ENCODE results near the gene OOSP4B.
"Not testable (repeated sequence)": the region's sequence is repeated elsewhere in the genome, so short reads cannot be mapped to it uniquely, and the experiment has no call there.

The OOSP4B gene

DNA sequence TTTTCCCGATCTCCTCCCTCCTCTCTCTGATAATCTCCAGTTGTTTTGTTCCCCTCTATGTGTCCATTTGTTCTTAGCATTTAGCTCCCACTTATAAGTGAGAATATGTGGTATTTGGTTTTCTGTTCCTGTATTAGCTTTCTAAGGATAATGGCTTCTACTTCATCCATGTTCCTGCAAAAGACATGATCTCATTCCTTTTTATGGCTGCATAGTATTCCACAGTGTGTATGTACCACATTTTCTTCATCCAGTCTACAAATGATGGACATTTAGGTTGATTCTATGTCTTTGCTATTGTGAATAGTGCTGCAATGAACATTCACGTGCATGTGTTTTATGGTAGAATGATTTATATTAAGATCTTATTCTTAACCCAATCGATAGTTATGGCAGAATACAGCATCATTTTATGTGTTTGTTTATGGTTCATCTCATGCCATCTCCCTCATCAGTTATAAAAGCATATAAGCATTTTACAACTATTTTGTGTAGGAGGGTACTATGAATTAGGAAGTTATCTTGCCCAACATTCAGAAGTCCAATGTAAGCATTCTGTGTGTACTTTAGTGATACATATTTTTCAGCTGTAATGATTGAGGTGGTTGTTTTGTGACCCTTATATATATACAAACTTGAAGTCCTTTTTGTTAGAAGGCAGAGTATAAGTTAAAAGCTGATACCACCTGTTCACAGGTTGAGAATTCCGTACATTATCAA, 42.7 kb downstream of the OOSP4B start:
- DNase-seq (ENCODE audit: low spot score) = no peak

DNA sequence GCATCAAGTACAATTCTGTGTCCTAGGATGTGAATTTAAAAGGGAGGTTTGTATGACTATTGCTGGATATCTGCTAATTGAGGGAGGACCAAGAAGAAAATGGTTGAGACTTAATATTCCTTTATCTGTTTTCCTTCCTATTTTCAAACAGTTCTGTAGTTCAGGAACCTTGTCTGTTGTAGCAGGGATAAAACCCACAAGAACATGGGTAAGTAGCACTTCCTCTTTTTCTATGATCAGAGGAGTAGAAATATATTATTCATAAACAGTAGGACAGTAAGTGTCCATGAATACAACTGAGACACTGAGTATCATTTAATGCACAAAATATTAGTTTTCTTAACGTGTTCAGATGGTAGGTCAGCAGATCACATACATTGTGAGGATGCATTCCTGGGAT, 47.1 kb downstream of the OOSP4B start:
- DNase-seq (ENCODE audit: low spot score) = no peak

DNA sequence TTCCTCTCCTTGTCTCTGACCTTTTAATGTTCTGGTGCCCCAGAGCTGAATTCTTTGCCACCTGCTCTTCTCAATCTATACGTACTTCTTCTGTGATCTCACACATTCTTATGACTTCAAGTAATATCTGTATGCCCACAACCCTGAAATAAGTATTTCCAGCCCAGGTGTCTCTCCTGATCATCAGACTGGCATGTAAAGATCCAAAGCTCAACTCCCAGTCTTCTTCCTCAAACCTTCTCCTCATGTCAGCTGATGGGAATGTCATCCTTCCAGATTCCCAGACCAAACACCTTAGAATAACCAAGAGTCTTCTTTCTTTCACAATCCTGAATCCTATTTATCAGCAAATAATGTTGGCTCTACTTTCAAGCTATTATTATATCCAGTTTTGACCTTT, 48.8 kb downstream of the OOSP4B start:
- DNase-seq (ENCODE audit: low spot score) = no peak

DNA sequence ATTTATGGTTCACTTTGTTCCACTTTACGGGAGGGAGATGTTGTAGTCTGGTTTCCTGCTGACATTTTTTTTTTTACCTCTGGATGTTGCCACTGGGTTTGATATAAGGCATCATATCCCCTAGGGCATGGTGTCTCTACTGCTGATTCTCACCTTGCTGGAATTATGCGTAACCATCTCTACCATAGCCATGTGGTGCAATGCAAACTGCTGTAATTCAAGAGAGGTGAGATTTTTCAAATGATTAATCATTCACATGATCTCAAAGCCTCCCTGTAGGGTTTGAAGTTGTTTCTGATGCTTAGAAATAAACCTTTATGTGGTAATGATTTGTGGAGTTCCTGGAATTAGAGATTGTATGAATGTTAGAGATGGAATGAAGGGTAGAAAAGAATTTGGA, 52.5 kb downstream of the OOSP4B start:
- no peak for DNase-seq (ENCODE audit: low spot score)

DNA sequence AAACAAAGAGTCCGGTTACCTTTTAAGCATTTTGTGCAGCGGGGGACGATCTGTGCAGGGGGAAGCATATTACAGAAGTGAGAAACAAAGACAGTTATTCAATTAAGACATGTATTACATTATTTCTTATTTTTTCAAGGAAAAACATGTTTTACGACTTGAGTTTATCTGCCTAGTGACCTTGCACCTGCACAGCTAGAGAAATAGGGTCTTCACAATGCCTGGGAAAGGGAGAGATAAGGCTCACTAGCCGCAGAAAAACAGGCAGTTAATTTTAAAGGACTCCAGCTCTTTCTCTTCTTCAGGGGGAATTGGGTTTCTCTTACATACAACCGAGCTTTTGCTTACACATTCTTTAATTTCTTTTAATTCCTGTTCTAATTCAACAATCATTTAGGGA, 54.7 kb downstream of the OOSP4B start:
- DNase-seq (ENCODE audit: low spot score) = not testable (repeated sequence)

DNA sequence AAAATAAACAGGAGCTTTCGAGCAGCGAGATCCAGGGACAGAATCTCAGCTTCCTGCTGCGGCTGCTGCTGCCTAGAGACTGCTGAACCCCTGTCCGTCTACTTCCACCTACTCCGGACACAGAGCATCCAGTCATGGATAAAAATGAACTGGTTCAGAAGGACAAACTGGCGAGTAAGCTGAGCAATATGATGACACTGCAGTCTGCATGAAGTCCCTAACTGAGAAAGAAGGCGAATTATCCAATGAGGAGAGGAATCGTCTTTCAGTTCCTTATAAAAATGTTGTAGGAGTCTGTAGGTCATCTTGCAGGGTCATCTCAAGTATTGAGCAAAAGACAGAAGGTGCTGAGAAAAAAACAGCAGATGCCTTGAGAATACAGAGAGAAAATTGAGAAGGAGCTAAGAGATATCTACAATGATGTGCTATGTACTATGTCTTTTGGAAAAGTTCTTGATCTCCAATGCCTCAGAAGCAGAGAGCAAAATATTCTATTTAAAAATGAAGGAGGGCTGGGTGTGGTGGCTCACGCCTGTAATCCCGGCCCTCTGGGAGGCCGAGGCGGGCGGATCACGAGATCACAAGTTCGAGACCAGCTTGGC, 60.3 kb downstream of the OOSP4B start:
- DNase-seq (ENCODE audit: low spot score) = no peak

DNA sequence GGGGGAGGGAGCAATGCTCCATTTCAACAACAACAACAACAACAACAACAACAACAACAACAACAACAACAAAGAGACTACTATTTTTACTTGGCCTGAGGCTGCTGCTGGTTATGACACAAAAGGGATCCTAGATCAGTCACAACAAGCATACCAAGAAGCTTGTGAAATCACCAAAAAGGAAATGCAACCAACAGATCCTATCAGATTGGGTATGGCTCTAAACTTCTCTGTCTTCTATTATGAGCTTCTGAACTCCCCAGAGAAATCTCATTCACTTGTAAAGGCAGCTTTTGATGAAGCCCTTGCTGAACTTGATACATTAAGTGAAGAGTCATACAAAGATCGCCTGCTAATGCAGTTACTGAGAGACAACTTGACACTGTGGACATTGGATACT, 61.0 kb downstream of the OOSP4B start:
- DNase-seq (ENCODE audit: low spot score) = no peak

DNA sequence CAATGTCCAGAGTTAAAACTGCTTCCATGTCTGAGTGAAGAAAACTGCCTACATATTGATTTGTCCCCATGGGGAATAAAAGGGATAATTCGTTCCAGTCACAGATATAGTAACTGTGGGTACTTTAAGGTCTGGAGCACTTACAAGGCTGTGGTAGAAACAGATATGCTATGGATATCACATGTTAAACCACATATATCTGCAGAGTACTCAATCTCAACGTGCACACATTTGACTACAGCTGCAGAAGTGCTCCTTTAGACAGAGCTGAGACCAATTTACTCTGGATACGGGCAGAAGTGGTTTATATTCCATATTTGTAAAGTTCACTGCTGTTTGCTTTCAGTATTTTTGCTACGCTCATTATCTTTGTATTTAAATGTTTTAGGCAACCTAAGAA, 61.8 kb downstream of the OOSP4B start:
- DNase-seq (ENCODE audit: low spot score) = no peak

DNA sequence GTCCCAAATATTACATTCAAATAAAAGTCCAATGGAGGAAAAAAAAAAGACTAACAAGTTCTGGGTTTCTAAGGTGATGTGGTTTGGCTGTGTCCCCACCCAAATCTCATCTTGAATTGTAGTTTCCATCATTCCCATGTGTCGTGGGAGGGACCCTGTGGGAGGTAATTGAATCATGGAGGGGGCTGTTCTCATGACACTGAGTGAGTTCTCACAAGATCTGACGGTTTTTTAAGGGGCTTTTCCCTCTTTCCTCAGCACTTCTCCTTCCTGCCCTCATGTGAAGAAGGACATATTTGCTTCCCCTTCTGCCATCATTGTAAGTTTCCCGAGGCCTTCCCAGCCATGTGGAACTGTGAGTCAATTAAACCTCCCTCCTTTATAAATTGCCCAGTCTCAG, 63.6 kb downstream of the OOSP4B start:
- no peak for DNase-seq (ENCODE audit: low spot score)

Data from HuH-7 (cell line).